ENCODE measurements around the gene OR2T27.

OR2T27 gene

DNA sequence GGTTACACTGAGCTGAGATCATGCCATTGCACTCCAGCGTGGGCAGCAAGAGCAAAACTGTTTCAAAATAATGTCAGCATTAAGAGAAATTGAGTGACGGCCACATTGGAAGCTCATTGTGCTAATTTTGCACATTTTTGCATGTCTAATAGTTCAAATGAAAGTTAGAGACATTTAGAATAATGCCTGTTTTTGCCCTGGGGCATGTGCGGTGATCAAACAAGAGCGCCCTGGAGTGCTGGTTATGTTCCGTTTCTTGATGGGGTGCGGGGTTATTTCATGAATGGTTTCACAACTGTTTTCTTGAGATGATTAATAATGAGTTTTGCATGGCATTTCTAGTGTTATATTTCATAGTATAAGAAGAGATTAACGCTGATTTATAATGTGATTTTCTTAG lies 33.6 kb downstream of the OR2T27 start:
- no peaks in the 10 kb centered on the region for H3K36me3 ChIP-seq (ENCODE audit: control insufficient read depth, insufficient read depth, low read length)
- no peaks in the 10 kb centered on the region for H3K4me1 ChIP-seq (ENCODE audit: control insufficient read depth, insufficient read depth, low read length)
- DNase-seq (ENCODE audit: low read depth, low spot score): no peak
- peaks cover 16% of the 10 kb centered on the region for H3K9me3 ChIP-seq (ENCODE audit: control insufficient read depth, insufficient read depth, low read length)
- WGBS (ENCODE audit: insufficient coverage, insufficient read length): no CpG with 5 or more reads among the region's 7 CpGs
- H3K4me3 ChIP-seq (ENCODE audit: low read length): no peak overlapping the region
- H3K27me3 ChIP-seq (ENCODE audit: control insufficient read depth, insufficient read depth, low read length): no peaks in the 10 kb centered on the region
- no peak overlapping the region for H3K27ac ChIP-seq (ENCODE audit: low read length)

DNA sequence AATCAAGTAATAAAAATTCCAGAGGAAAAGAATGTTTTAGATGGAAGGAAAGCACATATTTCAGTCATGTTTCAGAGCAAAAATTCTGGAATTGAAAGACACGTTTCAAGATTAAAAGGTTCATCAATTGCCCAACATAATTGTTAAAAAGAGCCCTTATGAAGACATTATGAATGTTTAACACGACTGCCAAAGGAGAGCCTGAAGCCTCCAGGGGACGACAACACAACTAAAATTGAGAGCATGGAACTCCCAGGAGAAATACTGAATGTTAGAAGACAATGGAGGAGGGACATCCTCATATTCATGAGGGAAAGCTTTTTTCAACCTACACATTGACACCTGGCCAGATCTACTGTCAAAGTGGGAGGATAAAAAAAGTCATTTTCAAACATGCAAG lies 36.5 kb downstream of the OR2T27 start:
- Histone ChIP-seq H3K9me3 (ENCODE audit: control insufficient read depth, insufficient read depth, low read length) (peaks cover 10% of the 10 kb centered on the region), H3K4me1 (ENCODE audit: control insufficient read depth, insufficient read depth, low read length) (no peaks in the 10 kb centered on the region), H3K27me3 (ENCODE audit: control insufficient read depth, insufficient read depth, low read length) (no peaks in the 10 kb centered on the region), H3K4me3 (ENCODE audit: low read length) (no peak overlapping the region), H3K36me3 (ENCODE audit: control insufficient read depth, insufficient read depth, low read length) (no peaks in the 10 kb centered on the region), H3K27ac (ENCODE audit: low read length) (no peak overlapping the region)
- DNase-seq (ENCODE audit: low read depth, low spot score): no peak
- WGBS (ENCODE audit: insufficient coverage, insufficient read length): no CpG with 5 or more reads among the region's 3 CpGs

DNA sequence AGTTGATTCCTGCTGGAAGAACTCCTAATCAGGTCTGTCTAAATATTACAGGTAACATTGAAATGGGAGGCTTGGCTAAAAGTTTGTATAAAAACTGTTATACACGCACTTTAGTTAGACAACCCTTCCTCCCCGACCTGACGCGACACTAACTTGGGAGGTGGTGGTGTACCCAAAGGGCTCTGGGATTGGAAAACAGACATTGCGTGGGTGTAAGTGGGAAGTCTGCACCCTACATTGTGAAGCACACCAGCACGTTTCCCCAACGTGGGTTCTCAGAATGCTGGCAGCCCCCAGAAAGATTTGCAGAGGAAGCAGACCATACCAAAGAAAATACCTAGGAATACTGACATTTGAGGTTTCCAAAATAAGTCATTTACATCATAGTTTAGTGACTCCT lies 37.2 kb downstream of the OR2T27 start:
- no peak overlapping the region for H3K27ac ChIP-seq (ENCODE audit: low read length)
- H3K9me3 ChIP-seq (ENCODE audit: control insufficient read depth, insufficient read depth, low read length): peaks cover 8% of the 10 kb centered on the region
- no peaks in the 10 kb centered on the region for H3K4me1 ChIP-seq (ENCODE audit: control insufficient read depth, insufficient read depth, low read length)
- WGBS (ENCODE audit: insufficient coverage, insufficient read length): no CpG with 5 or more reads among the region's 7 CpGs
- no peak for DNase-seq (ENCODE audit: low read depth, low spot score)
- H3K4me3 ChIP-seq (ENCODE audit: low read length): no peak overlapping the region
- no peaks in the 10 kb centered on the region for H3K27me3 ChIP-seq (ENCODE audit: control insufficient read depth, insufficient read depth, low read length)
- H3K36me3 ChIP-seq (ENCODE audit: control insufficient read depth, insufficient read depth, low read length): no peaks in the 10 kb centered on the region

DNA sequence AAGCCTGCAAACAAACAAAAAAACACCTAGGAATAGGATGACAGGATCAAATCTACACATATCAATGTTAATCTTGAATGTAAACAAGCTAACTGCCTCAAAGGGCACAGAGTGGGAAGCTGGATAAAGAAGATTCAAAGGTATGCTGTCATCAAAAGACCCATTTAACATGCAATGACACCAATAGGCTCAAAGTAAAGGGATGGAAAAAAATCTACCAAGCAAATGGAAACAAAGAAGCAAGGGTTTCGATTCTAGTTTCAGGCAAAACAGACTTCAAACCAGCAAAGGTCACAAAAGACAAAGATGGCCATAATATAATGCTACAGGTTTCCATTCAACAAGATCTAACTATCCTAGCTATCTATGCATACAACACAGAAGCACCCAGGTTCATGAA lies 41.6 kb downstream of the OR2T27 start:
- Histone ChIP-seq H3K36me3 (ENCODE audit: control insufficient read depth, insufficient read depth, low read length) (no peaks in the 10 kb centered on the region), H3K27ac (ENCODE audit: low read length) (no peak overlapping the region), H3K4me1 (ENCODE audit: control insufficient read depth, insufficient read depth, low read length) (no peaks in the 10 kb centered on the region), H3K9me3 (ENCODE audit: control insufficient read depth, insufficient read depth, low read length) (peaks cover 6% of the 10 kb centered on the region), H3K4me3 (ENCODE audit: low read length) (no peak overlapping the region), H3K27me3 (ENCODE audit: control insufficient read depth, insufficient read depth, low read length) (no peaks in the 10 kb centered on the region)
- WGBS (ENCODE audit: insufficient coverage, insufficient read length): no CpG with 5 or more reads among the region's 1 CpG
- no peak for DNase-seq (ENCODE audit: low read depth, low spot score)

DNA sequence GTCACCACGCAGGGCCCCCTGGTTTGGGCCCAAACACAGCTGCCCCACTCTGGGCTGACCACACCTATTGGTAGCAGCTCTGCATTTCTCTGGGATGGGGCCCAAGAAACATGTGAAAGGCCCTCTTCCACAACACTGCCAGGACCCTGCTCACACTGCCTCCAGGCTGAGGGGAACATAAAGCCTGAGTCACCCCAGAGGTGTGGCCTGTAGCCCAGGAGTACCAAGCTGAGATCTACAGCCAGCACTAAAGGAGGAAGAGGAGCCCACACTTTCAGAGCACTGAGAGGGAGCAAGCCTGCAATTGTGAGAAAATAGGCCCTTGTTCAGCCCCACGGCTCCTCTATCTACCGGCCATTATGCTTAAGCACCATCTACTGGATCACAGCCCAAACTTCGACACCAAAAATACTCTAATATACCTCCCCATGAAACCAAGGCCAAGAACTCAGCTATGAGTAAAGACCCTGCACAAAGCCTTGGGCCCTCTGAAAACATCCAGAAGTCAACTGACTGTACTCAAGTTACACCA lies 43.4 kb downstream of the OR2T27 start:
- no peak overlapping the region for H3K4me3 ChIP-seq (ENCODE audit: low read length)

DNA sequence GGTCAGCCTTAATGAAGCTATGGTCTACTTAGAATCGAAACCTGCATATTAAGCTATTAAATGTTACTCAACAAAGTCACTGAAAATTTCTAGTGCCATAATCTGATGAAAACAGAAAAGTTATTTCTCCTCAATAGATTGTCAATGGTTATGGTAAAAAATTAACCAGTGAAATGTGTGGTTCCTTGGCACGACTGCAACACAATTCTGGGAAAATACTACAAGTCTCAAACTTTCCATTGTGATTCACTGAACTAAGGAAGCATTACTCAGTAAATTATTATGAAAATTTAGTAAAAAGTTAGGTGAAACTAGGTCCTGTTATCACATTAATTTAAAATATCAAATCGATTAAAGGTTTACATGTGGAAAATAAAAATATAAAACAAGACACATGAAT lies 45.0 kb downstream of the OR2T27 start:
- Histone ChIP-seq H3K9me3 (ENCODE audit: control insufficient read depth, insufficient read depth, low read length) (peaks cover 5% of the 10 kb centered on the region), H3K27ac (ENCODE audit: low read length) (no peak overlapping the region), H3K4me1 (ENCODE audit: control insufficient read depth, insufficient read depth, low read length) (no peaks in the 10 kb centered on the region), H3K36me3 (ENCODE audit: control insufficient read depth, insufficient read depth, low read length) (no peaks in the 10 kb centered on the region), H3K27me3 (ENCODE audit: control insufficient read depth, insufficient read depth, low read length) (no peaks in the 10 kb centered on the region), H3K4me3 (ENCODE audit: low read length) (no peak overlapping the region)
- DNase-seq (ENCODE audit: low read depth, low spot score): no peak
- WGBS (ENCODE audit: insufficient coverage, insufficient read length): no CpG with 5 or more reads among the region's 3 CpGs

More for the DNA sequence above, 43.4 kb downstream of the OR2T27 start:
- Histone ChIP-seq H3K4me1 (ENCODE audit: control insufficient read depth, insufficient read depth, low read length) (no peaks in the 10 kb centered on the region), H3K27ac (ENCODE audit: low read length) (no peak overlapping the region), H3K9me3 (ENCODE audit: control insufficient read depth, insufficient read depth, low read length) (peaks cover 5% of the 10 kb centered on the region), H3K36me3 (ENCODE audit: control insufficient read depth, insufficient read depth, low read length) (no peaks in the 10 kb centered on the region), H3K27me3 (ENCODE audit: control insufficient read depth, insufficient read depth, low read length) (no peaks in the 10 kb centered on the region)
- DNase-seq (ENCODE audit: low read depth, low spot score): no peak
- no CpG with 5 or more reads among the region's 4 CpGs for WGBS (ENCODE audit: insufficient coverage, insufficient read length)

All from iPS DF 6.9 (cell line).